ENCODE measurements around the gene BIN1. TPM values are rescaled to one million over a fixed set of nuclear protein-coding genes. Genes with fewer than 3 reads are reported as not detected.

Gene BIN1
- total RNA-seq, 1 donor from 2014 or later = 597 TPM

DNA sequence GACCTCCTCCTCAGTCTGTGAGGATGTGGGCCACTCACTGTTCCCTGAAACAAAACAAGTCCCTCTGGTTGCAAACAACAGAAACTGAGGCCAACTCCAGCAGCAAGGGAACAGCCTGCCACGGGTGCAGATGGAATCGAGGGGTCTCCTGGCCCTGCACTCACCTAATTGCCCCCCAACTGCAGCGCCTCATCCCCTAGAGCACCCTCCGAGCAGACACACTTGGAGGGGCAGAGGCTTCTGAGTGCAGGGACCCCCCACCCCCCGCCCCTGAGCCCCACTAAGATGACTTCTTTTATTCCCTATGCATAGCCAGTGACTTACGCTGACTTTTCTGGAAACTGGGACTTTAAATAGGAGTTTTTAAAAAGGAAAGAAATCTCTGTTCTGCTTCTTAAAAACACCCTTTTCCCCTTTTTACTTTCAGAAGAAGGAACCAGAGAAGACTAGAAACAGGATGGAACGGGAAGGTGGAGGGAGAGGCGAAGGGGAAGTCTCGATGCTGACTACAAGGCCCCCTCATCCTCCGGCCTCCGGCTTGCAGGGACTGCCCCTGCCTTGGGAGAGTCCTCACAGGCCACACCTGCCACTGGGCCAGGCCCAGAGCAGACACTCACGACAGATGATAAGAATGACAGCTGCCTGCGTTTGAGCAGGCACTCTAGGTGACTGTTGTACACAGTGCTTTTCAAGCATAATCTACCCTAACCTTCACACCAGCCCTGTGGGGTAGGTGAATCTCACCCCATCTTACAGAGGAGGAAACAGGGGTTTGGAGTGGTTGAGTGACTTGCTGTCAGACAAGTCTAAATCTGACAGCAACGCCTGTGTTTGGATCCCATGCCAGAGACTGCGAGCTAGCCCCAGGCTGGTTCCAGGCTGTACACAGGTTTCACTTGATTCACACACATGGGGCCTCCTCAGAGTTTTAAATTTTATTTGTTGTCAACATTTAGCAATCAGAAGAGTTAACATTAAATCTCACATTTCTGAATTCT is 28.2 kb upstream of the BIN1 start:
- H3K4me1 ChIP-seq (ENCODE audit: control insufficient read depth in 3 of 3, insufficient read depth in 3 of 3, low read length in 3 of 3) = peaks cover 15 to 34% (median 26%) of the 10 kb centered on the region in 3 donors
- no peaks in the 10 kb centered on the region for H3K9me3 ChIP-seq (ENCODE audit: control insufficient read depth in 3 of 3, low read length in 3 of 3)
- no peak overlapping the region for H3K9ac ChIP-seq (ENCODE audit: low read depth in 1 of 3, low read length in 3 of 3)
- H3K36me3 ChIP-seq (ENCODE audit: control insufficient read depth in 3 of 3, insufficient read depth in 3 of 3, low read length in 3 of 3) = no peaks in the 10 kb centered on the region
- peak overlapping the region; percentile 63 for H3K27ac ChIP-seq (ENCODE audit: low read depth, low read length)
- no peaks in the 10 kb centered on the region for H3K27me3 ChIP-seq (ENCODE audit: control insufficient read depth in 3 of 3, insufficient read depth in 3 of 3, low read length in 3 of 3)
- no peak overlapping the region for H3K4me3 ChIP-seq (ENCODE audit: low read length in 3 of 3)

DNA sequence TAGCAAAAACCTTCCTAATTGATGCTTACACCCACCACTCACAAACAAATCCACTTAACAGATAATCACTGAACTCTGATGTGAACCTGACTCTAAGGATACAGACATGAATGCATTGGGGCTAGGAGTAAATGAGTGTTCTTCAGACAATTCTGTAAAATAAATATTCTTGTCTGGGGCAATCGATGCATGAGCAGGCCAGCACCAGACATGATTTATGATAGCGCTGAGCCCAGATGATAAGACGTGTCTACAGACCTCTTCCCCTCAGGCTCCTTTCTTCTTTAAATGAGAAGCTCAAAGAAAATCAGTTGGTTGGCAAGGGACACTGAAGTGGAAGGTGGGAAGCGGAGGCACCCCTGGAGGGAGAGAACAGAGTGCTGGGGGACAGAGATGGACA is 27.3 kb upstream of the BIN1 start:
- H3K4me1 ChIP-seq (ENCODE audit: control insufficient read depth in 3 of 3, insufficient read depth in 3 of 3, low read length in 3 of 3) = peaks cover 15 to 34% (median 20%) of the 10 kb centered on the region in 3 donors
- no peak overlapping the region for H3K9ac ChIP-seq (ENCODE audit: low read depth in 1 of 3, low read length in 3 of 3)
- no peaks in the 10 kb centered on the region for H3K27me3 ChIP-seq (ENCODE audit: control insufficient read depth in 3 of 3, insufficient read depth in 3 of 3, low read length in 3 of 3)
- no peak overlapping the region for H3K27ac ChIP-seq (ENCODE audit: low read depth, low read length)
- H3K9me3 ChIP-seq (ENCODE audit: control insufficient read depth in 3 of 3, low read length in 3 of 3) = no peaks in the 10 kb centered on the region
- H3K36me3 ChIP-seq (ENCODE audit: control insufficient read depth in 3 of 3, insufficient read depth in 3 of 3, low read length in 3 of 3) = no peaks in the 10 kb centered on the region
- no peak overlapping the region for H3K4me3 ChIP-seq (ENCODE audit: low read length in 3 of 3)

DNA sequence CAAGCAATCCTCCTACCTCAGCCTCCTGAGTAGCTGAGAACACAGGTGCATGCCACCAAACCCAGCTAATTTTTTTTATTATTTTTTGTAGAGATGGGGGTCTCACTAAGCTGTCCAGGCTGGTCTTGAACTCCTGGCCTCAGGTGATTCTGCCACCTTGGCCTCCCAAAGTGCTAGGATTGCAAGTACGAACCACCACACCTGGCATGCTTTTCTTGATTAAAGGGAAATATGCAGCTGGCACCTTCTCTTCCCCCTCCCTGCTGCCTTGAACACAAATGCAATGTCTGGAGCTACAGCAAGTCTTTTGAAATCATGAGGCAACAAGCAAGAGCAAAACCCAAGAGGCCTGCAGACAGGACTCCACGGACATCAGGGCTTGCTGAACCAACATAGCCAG is 26.8 kb upstream of the BIN1 start:
- Histone ChIP-seq H3K9ac (ENCODE audit: low read depth in 1 of 3, low read length in 3 of 3) (no peak overlapping the region), H3K4me1 (ENCODE audit: control insufficient read depth in 3 of 3, insufficient read depth in 3 of 3, low read length in 3 of 3) (peaks cover 15 to 34% (median 20%) of the 10 kb centered on the region in 3 donors), H3K27me3 (ENCODE audit: control insufficient read depth in 3 of 3, insufficient read depth in 3 of 3, low read length in 3 of 3) (no peaks in the 10 kb centered on the region), H3K9me3 (ENCODE audit: control insufficient read depth in 3 of 3, low read length in 3 of 3) (no peaks in the 10 kb centered on the region), H3K27ac (ENCODE audit: low read depth, low read length) (no peak overlapping the region), H3K36me3 (ENCODE audit: control insufficient read depth in 3 of 3, insufficient read depth in 3 of 3, low read length in 3 of 3) (no peaks in the 10 kb centered on the region), H3K4me3 (ENCODE audit: low read length in 3 of 3) (no peak overlapping the region)

DNA sequence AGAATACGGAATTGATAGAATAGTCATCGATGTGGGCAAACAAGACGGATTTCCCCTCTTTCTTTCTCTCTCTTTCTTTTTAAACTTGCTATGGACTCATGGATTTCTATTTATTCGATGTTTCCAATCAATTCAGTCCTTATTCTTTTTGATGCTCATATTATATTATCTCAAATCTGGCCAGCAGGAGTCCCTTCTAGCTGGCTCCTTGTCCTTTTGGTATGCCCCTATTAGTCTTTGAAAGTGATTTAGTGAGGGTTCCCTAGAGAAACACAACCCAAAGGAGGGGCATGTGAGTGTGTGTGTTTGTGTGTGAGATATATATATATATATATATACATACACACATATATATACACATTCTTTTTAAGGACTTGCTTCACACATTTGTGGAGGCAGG is 23.5 kb upstream of the BIN1 start:
- Histone ChIP-seq H3K27ac (ENCODE audit: low read depth, low read length) (no peak overlapping the region), H3K9ac (ENCODE audit: low read depth in 1 of 3, low read length in 3 of 3) (no peak overlapping the region), H3K4me3 (ENCODE audit: low read length in 3 of 3) (no peak overlapping the region), H3K27me3 (ENCODE audit: control insufficient read depth in 3 of 3, insufficient read depth in 3 of 3, low read length in 3 of 3) (no peaks in the 10 kb centered on the region), H3K9me3 (ENCODE audit: control insufficient read depth in 3 of 3, low read length in 3 of 3) (no peaks in the 10 kb centered on the region), H3K4me1 (ENCODE audit: control insufficient read depth in 3 of 3, insufficient read depth in 3 of 3, low read length in 3 of 3) (peaks cover 4 to 15% (median 8%) of the 10 kb centered on the region in 3 donors), H3K36me3 (ENCODE audit: control insufficient read depth in 3 of 3, insufficient read depth in 3 of 3, low read length in 3 of 3) (no peaks in the 10 kb centered on the region)

DNA sequence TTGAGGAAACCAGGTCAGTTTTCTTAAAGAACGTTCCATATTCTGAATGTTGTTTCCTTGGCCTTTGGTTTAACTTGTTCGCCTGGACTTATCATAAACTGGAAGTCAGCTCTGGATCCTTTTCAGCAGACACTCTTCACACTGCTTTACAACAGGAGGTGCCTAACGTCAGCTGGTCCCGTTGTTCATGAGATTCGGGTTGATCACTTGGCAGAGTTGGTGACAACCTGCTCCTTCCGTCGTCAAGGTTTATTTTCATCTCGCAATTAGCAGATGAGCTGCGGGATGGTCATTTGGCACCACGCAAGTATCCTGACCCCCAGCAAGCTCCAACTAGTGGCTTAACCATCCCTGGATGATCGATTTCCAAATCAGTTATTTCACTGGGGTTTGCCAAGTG is 23.0 kb upstream of the BIN1 start:
- H3K4me1 ChIP-seq (ENCODE audit: control insufficient read depth in 3 of 3, insufficient read depth in 3 of 3, low read length in 3 of 3) = peaks cover 0 to 11% (median 4%) of the 10 kb centered on the region in 3 donors
- no peaks in the 10 kb centered on the region for H3K36me3 ChIP-seq (ENCODE audit: control insufficient read depth in 3 of 3, insufficient read depth in 3 of 3, low read length in 3 of 3)
- H3K9me3 ChIP-seq (ENCODE audit: control insufficient read depth in 3 of 3, low read length in 3 of 3) = no peaks in the 10 kb centered on the region
- H3K27me3 ChIP-seq (ENCODE audit: control insufficient read depth in 3 of 3, insufficient read depth in 3 of 3, low read length in 3 of 3) = no peaks in the 10 kb centered on the region
- H3K27ac ChIP-seq (ENCODE audit: low read depth, low read length) = no peak overlapping the region
- H3K4me3 ChIP-seq (ENCODE audit: low read length in 3 of 3) = no peak overlapping the region
- H3K9ac ChIP-seq (ENCODE audit: low read depth in 1 of 3, low read length in 3 of 3) = no peak overlapping the region

DNA sequence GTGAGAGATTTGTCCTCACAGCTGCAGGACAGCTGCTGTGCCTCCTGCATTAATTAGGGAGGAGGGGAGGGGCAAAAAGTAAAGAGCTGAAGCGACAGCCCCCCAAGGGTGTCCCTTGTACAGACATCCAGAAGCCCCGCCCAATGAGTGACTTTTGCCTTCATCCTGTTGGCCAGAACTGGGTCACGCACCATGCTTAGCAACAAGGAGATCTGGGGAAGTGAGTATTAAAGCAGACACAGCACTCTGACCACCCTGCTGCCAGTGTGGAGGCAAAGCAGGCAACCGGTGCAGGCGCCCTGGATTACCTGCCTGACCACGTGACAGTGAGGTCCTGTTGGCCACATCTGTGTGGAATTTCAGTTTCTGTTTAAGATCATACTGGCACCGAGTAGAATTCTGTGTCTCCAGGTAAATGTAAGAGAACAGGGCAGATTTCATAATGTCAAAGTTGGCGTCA is 21.5 kb upstream of the BIN1 start:
- Histone ChIP-seq H3K4me3 (ENCODE audit: low read length in 3 of 3) (no peak overlapping the region), H3K27me3 (ENCODE audit: control insufficient read depth in 3 of 3, insufficient read depth in 3 of 3, low read length in 3 of 3) (no peaks in the 10 kb centered on the region), H3K9ac (ENCODE audit: low read depth in 1 of 3, low read length in 3 of 3) (no peak overlapping the region), H3K9me3 (ENCODE audit: control insufficient read depth in 3 of 3, low read length in 3 of 3) (no peaks in the 10 kb centered on the region), H3K4me1 (ENCODE audit: control insufficient read depth in 3 of 3, insufficient read depth in 3 of 3, low read length in 3 of 3) (peaks cover 0 to 4% (median 0%) of the 10 kb centered on the region in 3 donors), H3K27ac (ENCODE audit: low read depth, low read length) (no peak overlapping the region), H3K36me3 (ENCODE audit: control insufficient read depth in 3 of 3, insufficient read depth in 3 of 3, low read length in 3 of 3) (no peaks in the 10 kb centered on the region)

DNA sequence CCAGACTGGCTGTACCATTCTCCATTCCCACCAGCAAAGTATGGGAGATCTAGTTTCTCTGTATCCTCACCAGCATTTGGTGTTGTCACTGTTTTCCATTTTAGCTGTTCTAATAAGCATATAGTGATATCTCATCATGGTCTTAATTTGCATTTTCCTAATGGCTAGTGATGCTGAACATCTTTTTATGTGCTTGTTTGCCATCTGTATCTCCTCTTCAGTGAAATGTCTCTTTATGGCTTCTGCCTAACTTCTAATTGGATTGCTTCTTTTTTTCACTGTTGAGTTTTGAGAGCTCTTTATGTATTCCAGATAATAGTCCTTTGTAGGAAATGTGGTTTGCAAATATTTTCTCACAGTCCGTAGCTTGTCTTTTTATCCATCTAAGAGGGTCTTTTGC is 18.9 kb upstream of the BIN1 start:
- H3K9ac ChIP-seq (ENCODE audit: low read depth in 1 of 3, low read length in 3 of 3) = no peak overlapping the region
- no peak overlapping the region for H3K27ac ChIP-seq (ENCODE audit: low read depth, low read length)
- no peaks in the 10 kb centered on the region for H3K9me3 ChIP-seq (ENCODE audit: control insufficient read depth in 3 of 3, low read length in 3 of 3)
- no peaks in the 10 kb centered on the region for H3K27me3 ChIP-seq (ENCODE audit: control insufficient read depth in 3 of 3, insufficient read depth in 3 of 3, low read length in 3 of 3)
- peaks cover 3 to 6% (median 4%) of the 10 kb centered on the region in 3 donors for H3K4me1 ChIP-seq (ENCODE audit: control insufficient read depth in 3 of 3, insufficient read depth in 3 of 3, low read length in 3 of 3)
- H3K36me3 ChIP-seq (ENCODE audit: control insufficient read depth in 3 of 3, insufficient read depth in 3 of 3, low read length in 3 of 3) = no peaks in the 10 kb centered on the region
- no peak overlapping the region for H3K4me3 ChIP-seq (ENCODE audit: low read length in 3 of 3)

DNA sequence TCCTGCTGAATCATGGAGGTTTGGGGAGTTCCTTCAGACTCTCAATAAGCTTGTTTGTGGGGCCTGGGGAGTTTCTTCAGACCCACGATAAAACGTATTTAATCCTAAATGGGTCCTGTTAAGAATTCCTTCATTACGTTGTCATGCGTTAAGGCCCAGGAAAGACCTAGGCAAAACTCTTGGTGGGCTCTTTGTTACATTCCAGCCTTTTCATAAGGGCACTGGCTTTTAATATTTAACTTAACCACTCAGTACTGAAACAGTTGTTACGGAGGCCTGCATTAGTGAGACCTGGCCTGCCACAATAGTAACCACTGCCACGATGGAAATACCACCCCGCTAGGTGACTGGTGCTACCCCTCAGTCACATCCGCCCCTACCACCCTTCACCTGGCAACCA is 17.5 kb upstream of the BIN1 start:
- no peaks in the 10 kb centered on the region for H3K36me3 ChIP-seq (ENCODE audit: control insufficient read depth in 3 of 3, insufficient read depth in 3 of 3, low read length in 3 of 3)
- no peaks in the 10 kb centered on the region for H3K27me3 ChIP-seq (ENCODE audit: control insufficient read depth in 3 of 3, insufficient read depth in 3 of 3, low read length in 3 of 3)
- peaks cover 4 to 6% (median 4%) of the 10 kb centered on the region in 3 donors for H3K4me1 ChIP-seq (ENCODE audit: control insufficient read depth in 3 of 3, insufficient read depth in 3 of 3, low read length in 3 of 3)
- no peaks in the 10 kb centered on the region for H3K9me3 ChIP-seq (ENCODE audit: control insufficient read depth in 3 of 3, low read length in 3 of 3)
- no peak overlapping the region for H3K27ac ChIP-seq (ENCODE audit: low read depth, low read length)
- H3K9ac ChIP-seq (ENCODE audit: low read depth in 1 of 3, low read length in 3 of 3) = no peak overlapping the region
- no peak overlapping the region for H3K4me3 ChIP-seq (ENCODE audit: low read length in 3 of 3)

DNA sequence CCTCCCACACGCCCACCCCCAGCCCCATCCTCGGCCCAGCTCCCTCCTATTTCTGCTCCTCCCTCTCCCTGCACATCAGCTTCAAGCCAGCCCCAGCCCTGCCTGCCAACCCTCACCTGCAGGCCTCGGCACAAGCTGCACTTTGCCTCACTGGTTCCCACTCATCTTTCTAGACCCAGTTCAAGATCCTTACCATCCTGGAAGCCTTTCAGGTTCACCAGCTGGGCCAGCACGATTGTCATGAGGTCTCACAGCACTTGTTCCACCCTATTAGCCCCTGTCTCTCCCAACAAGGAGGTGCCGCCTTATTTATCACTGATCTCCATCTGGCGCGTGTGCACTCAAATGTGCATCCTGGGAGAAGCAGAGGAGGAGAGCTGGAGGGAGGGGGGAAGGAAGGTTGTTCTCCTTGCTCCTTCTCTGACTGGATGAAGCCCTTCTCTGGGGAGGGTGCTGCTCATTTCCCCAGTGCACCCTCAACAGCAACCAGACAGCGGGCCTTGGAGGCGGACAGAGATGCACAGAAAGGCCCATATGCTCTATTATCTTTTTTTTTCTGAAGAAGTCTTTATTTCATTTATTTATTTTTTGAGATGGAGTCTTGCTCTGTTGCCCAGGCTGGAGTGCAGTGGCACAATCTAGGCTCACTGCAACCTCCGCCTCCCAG is 15.5 kb upstream of the BIN1 start:
- Histone ChIP-seq H3K9me3 (ENCODE audit: control insufficient read depth in 3 of 3, low read length in 3 of 3) (no peaks in the 10 kb centered on the region), H3K4me1 (ENCODE audit: control insufficient read depth in 3 of 3, insufficient read depth in 3 of 3, low read length in 3 of 3) (peaks cover 0 to 6% (median 4%) of the 10 kb centered on the region in 3 donors), H3K4me3 (ENCODE audit: low read length in 3 of 3) (no peak overlapping the region), H3K36me3 (ENCODE audit: control insufficient read depth in 3 of 3, insufficient read depth in 3 of 3, low read length in 3 of 3) (no peaks in the 10 kb centered on the region), H3K9ac (ENCODE audit: low read depth in 1 of 3, low read length in 3 of 3) (no peak overlapping the region), H3K27ac (ENCODE audit: low read depth, low read length) (no peak overlapping the region), H3K27me3 (ENCODE audit: control insufficient read depth in 3 of 3, insufficient read depth in 3 of 3, low read length in 3 of 3) (no peaks in the 10 kb centered on the region)

DNA sequence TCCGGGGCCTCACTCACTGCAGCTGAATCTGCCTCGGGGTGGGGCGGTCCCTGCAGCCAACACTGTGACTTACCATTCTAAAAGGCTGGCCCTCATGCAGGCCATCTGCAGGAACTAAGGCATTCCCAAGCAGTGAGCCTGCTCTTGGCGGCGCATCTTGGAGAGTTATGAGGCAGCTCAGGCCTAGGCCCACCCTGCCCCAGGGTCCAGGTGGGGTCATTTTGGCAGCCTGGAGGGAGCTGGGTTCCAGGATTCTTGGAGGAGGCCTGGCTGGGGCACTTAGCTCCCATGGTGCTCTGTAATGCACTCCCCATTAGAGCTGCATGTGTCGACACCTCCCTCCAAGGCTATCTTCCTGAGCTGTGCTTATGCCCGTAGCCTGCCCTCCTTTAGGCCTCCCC is 14.8 kb upstream of the BIN1 start:
- no peaks in the 10 kb centered on the region for H3K36me3 ChIP-seq (ENCODE audit: control insufficient read depth in 3 of 3, insufficient read depth in 3 of 3, low read length in 3 of 3)
- H3K27ac ChIP-seq (ENCODE audit: low read depth, low read length) = no peak overlapping the region
- H3K9me3 ChIP-seq (ENCODE audit: control insufficient read depth in 3 of 3, low read length in 3 of 3) = no peaks in the 10 kb centered on the region
- peaks cover 0 to 6% (median 4%) of the 10 kb centered on the region in 3 donors for H3K4me1 ChIP-seq (ENCODE audit: control insufficient read depth in 3 of 3, insufficient read depth in 3 of 3, low read length in 3 of 3)
- no peaks in the 10 kb centered on the region for H3K27me3 ChIP-seq (ENCODE audit: control insufficient read depth in 3 of 3, insufficient read depth in 3 of 3, low read length in 3 of 3)
- no peak overlapping the region for H3K4me3 ChIP-seq (ENCODE audit: low read length in 3 of 3)
- no peak overlapping the region for H3K9ac ChIP-seq (ENCODE audit: low read depth in 1 of 3, low read length in 3 of 3)
